SK-N-SH (cell line): Measurements from ENCODE around the gene ETV3.

ENCODE experiments used
- FOXM1 ChIP-seq: IDR thresholded peaks from 2 replicates; pipeline ENCODE4 v1.4.0; 2012; ENCODE audit warnings: low read depth, mild to moderate bottlenecking
- GABPA ChIP-seq: IDR thresholded peaks from 2 replicates; pipeline ENCODE4 v1.4.0; 2012; ENCODE audit warnings: low read depth, mild to moderate bottlenecking
- TF ChIP-seq, protein P1 (sequence below): fragments of 200-600 bp; sonication (generic); IDR thresholded peaks from 2 replicates; pipeline ENCODE4 v1.6.1; 2017; ENCODE audit warnings: antibody characterized with exemption, mild to moderate bottlenecking, moderate library complexity

DNA sequence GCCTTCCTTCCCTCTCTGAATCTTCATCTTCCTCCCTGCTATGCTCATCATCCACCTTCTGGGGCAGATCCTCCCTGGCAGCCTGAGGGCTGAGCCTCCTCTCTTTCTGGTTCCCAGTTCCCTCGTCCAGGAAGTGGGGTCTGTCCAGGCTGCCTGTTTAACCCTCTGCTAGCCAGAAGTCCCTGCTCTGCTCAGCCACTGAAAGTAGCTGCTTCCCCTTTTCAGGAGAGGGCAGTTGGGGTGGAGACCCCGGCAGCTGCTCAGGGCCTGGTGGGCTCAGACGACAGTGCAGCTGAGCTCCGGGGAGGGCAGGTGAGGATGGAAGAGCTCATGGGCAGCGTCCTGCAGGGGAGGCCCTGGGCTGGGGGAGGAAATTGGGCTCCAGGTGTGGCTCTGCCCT is 43.1 kb upstream of the ETV3 start:
- TF ChIP-seq, protein P1, sequence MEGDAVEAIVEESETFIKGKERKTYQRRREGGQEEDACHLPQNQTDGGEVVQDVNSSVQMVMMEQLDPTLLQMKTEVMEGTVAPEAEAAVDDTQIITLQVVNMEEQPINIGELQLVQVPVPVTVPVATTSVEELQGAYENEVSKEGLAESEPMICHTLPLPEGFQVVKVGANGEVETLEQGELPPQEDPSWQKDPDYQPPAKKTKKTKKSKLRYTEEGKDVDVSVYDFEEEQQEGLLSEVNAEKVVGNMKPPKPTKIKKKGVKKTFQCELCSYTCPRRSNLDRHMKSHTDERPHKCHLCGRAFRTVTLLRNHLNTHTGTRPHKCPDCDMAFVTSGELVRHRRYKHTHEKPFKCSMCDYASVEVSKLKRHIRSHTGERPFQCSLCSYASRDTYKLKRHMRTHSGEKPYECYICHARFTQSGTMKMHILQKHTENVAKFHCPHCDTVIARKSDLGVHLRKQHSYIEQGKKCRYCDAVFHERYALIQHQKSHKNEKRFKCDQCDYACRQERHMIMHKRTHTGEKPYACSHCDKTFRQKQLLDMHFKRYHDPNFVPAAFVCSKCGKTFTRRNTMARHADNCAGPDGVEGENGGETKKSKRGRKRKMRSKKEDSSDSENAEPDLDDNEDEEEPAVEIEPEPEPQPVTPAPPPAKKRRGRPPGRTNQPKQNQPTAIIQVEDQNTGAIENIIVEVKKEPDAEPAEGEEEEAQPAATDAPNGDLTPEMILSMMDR, result no peak
- TF ChIP-seq GABPA (no peak), FOXM1 (no peak)
